Peyer's patch (tissue), 4 donors: Measurements from ENCODE around the gene MAP2K2. TPM values are rescaled to one million over a fixed set of nuclear protein-coding genes. Genes with fewer than 3 reads are reported as not detected.

Experiments
- DNase-seq, 3 donors: peaks; one replicate each; pipeline ENCODE4 v3.0.0-alpha.2; 2017 to 2019
- H3K27ac ChIP-seq, 4 donors: fragments of 200-600 bp; sonication (generic); one replicate each; pipeline ENCODE4 v1.5.1; 2016 to 2019
- H3K27me3 ChIP-seq, 2 donors: fragments of 200-600 bp; sonication (generic); one replicate each; pipeline ENCODE4 v1.5.1; 2019
- H3K36me3 ChIP-seq, 3 donors: fragments of 200-600 bp; sonication (generic); one replicate each; pipeline ENCODE4 v1.5.1; 2016 to 2019
- H3K4me1 ChIP-seq, 4 donors: fragments of 200-600 bp; sonication (generic); one replicate each; pipeline ENCODE4 v1.5.1; 2016 to 2019
- H3K4me3 ChIP-seq, 4 donors: fragments of 200-600 bp; sonication (generic); 1 replicate in 3 of 4; 2 replicates in 1 of 4; pipeline ENCODE4 v1.5.1; 2016 to 2019; ENCODE audit warnings: mild to moderate bottlenecking in 1 of 4
- H3K9me3 ChIP-seq, 4 donors: fragments of 200-600 bp; sonication (generic); one replicate each; pipeline ENCODE4 v1.5.1; 2016 to 2019; ENCODE audit warnings: mild to moderate bottlenecking in 1 of 4
- POLR2A ChIP-seq, 2 donors: fragments of 450-650 bp; IDR thresholded peaks; one replicate each; pipeline ENCODE4 v1.5.1; 2017; ENCODE audit warnings: antibody characterized with exemption in 2 of 2, mild to moderate bottlenecking in 2 of 2, moderate library complexity in 2 of 2
- total RNA-seq, 4 donors: library from RNA; depleted of rRNA; stranded (reverse); fragments of >200 nt; gene quantifications; one replicate each; pipeline ENCODE4 v1.1.0, GENCODE V29; 2016
- TF ChIP-seq, protein P1 (sequence below), 6 experiments: fragments of 450-650 bp in 4 of 6; fragments of 200-600 bp in 2 of 6; sonication (generic) in 1 of 6; IDR thresholded peaks; one replicate each; pipeline ENCODE4 v1.5.1; 2017 to 2019; ENCODE audit warnings: antibody characterized with exemption in 6 of 6, mild to moderate bottlenecking in 3 of 6, moderate library complexity in 1 of 6

MAP2K2 gene
- total RNA-seq, 4 donors from 2014 or later = 168 to 283 (median 220) TPM

DNA sequence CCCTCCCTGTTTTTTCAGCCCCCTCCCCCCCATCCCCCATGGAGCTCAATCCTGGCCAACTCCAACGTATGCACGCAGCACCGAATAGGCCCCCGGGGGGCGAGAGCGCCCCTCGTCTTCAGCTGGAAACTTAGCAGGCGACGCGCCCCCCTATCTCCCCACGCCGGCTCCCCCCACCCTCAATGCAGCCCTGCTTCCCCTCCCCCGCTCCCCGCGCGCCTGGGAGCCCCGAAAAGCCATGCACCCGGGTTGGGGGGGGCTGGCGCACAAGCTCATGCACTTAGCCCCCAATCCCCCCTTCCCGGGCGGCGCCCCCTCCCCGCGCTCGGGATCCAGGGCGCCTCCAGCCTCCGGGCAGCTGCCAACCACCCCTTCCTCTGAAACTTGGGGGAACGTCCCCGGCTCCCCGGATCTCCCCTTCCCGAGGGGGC, 57.7 kb downstream of the MAP2K2 start:
- H3K36me3 ChIP-seq = peaks cover 0 to 4% (median 0%) of the 10 kb centered on the region in 3 donors
- peaks cover 0 to 46% (median 27%) of the 10 kb centered on the region in 4 donors for H3K4me1 ChIP-seq
- no peaks in the 10 kb centered on the region for H3K9me3 ChIP-seq
- peak overlapping the region; percentile 99 to 100 (median 100) for H3K4me3 ChIP-seq
- no peaks in the 10 kb centered on the region for H3K27me3 ChIP-seq
- H3K27ac ChIP-seq = peak overlapping the region; percentile 99 to 100 (median 100)
- TF ChIP-seq, protein P1, sequence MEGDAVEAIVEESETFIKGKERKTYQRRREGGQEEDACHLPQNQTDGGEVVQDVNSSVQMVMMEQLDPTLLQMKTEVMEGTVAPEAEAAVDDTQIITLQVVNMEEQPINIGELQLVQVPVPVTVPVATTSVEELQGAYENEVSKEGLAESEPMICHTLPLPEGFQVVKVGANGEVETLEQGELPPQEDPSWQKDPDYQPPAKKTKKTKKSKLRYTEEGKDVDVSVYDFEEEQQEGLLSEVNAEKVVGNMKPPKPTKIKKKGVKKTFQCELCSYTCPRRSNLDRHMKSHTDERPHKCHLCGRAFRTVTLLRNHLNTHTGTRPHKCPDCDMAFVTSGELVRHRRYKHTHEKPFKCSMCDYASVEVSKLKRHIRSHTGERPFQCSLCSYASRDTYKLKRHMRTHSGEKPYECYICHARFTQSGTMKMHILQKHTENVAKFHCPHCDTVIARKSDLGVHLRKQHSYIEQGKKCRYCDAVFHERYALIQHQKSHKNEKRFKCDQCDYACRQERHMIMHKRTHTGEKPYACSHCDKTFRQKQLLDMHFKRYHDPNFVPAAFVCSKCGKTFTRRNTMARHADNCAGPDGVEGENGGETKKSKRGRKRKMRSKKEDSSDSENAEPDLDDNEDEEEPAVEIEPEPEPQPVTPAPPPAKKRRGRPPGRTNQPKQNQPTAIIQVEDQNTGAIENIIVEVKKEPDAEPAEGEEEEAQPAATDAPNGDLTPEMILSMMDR (IDR thresholded peaks at IDR 0.05) = no peak
- no peak for TF ChIP-seq POLR2A (IDR thresholded peaks at IDR 0.05)
- DNase-seq = peak; percentile 71 to 81 (median 74)

DNA sequence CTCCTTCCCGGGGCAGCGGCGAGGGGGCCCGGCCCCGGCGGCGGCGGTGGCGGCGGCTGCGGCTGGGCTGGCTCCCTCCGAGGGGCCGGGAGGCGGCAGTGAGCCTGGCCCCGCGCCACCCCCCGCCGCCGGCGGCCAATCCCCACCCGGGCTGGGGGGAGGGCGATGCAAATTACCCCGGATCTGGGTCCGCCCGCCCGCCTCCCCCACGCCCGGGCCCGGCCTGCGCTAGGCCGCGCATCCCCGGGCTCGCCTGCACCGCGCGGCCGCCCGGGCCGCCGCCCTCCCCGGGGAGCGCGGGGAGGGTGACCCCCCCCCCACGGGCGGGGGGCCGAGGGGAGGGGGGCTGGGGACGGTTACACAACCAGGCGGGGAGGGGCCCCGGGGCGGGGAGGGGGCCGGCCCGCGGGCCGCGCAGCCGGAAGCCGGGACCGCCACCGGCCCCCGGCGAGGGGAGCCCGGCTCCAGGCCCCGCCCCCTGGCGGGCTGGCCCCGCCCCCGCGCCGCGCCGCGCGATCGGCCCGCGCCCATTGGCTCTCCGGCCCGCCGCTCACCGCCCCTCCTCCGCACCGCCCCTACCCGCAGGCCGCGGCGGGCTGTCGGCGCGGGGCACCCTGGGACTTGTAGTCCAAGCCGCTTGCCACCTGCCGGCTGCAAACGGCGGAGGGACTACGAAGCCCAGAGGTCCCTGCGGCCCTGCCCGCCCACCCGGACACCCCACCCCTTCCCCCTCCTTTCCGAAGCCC, 58.3 kb downstream of the MAP2K2 start:
- peak in 1 of 2 donors; percentile 29 for TF ChIP-seq POLR2A (IDR thresholded peaks at IDR 0.05)
- TF ChIP-seq, protein P1 (IDR thresholded peaks at IDR 0.05) = peak in 2 of 6 experiments; percentile 11 to 26
- Histone ChIP-seq H3K27ac (peak overlapping the region; percentile 99 to 100 (median 100)), H3K36me3 (peaks cover 0 to 4% (median 0%) of the 10 kb centered on the region in 3 donors), H3K27me3 (no peaks in the 10 kb centered on the region), H3K4me3 (peak overlapping the region; percentile 99 to 100 (median 100)), H3K9me3 (no peaks in the 10 kb centered on the region), H3K4me1 (peaks cover 0 to 52% (median 32%) of the 10 kb centered on the region in 4 donors)
- peak; percentile 95 to 98 (median 97) for DNase-seq

DNA sequence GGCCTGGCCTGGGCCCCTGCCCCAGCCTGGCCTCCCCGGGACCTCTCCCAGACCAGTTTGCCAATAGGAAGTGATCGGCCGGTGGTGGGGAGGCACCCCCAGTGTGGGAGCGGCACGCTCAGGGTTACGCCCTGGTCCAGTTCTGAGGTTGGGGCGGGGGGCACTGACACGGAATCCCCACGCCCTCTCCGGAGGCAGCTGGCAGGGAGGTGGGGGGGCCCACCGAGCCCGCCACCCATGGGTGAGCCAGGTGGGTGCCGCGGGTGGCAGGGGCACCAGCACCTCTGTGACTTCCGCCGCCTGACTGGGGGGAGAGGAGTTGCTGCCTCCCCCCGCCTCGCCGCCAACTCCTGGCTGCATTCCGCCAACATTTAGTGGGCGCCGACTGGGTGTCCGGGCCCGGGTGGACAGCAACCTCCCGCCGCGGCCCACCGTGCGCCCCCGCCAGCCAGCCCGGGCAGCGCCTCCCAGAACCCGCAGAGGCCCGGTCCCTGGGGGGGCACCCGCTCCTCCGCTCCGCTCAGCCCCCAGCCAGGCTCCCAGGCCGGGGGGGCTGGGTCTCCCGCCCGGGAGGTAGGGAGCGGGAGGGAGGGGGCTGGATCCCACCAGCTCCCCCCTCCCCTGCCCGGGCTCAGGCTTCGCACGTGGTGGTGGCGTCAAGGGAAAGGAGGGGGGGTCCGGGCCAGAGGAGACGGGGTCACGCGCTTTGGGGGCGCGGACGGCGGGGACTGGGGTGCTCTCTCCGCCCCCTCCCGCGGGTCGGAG, 59.2 kb downstream of the MAP2K2 start:
- Histone ChIP-seq H3K36me3 (peaks cover 0 to 4% (median 0%) of the 10 kb centered on the region in 3 donors), H3K4me1 (peaks cover 5 to 62% (median 40%) of the 10 kb centered on the region in 4 donors), H3K4me3 (peak overlapping the region; percentile 85 to 100 (median 96)), H3K27ac (peak overlapping the region; percentile 96 to 100 (median 98)), H3K27me3 (no peaks in the 10 kb centered on the region), H3K9me3 (no peaks in the 10 kb centered on the region)
- TF ChIP-seq POLR2A (IDR thresholded peaks at IDR 0.05) = peak; percentile 17 to 55
- TF ChIP-seq, protein P1 (IDR thresholded peaks at IDR 0.05) = no peak
- DNase-seq = peak; percentile 74 to 76 (median 74)

DNA sequence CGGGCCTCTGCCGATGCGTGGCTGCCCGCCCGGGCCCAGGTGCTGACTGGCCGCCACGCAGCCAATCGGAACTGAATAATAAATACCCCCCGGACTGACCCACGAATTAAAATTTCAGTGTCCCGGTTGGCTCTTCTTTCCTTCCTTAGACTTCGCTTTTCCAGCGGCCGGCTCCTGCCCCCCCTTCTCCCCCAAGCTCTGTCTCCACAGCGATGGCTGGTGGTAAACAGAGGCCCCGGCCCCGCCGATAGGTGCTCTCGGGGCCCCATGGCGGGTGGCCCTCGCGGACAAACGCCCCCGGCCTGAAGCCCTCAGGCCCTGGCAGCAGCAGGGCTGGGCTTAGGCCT, 59.8 kb downstream of the MAP2K2 start:
- peaks cover 5 to 63% (median 44%) of the 10 kb centered on the region in 4 donors for H3K4me1 ChIP-seq
- H3K27me3 ChIP-seq = no peaks in the 10 kb centered on the region
- H3K36me3 ChIP-seq = peaks cover 0 to 4% (median 0%) of the 10 kb centered on the region in 3 donors
- H3K27ac ChIP-seq = peak overlapping the region; percentile 96 to 100 (median 98)
- no peaks in the 10 kb centered on the region for H3K9me3 ChIP-seq
- peak in 1 of 3 donors; percentile 66 for DNase-seq
- H3K4me3 ChIP-seq = peak overlapping the region; percentile 85 to 100 (median 96)
- TF ChIP-seq, protein P1 (IDR thresholded peaks at IDR 0.05) = no peak
- no peak for TF ChIP-seq POLR2A (IDR thresholded peaks at IDR 0.05)

DNA sequence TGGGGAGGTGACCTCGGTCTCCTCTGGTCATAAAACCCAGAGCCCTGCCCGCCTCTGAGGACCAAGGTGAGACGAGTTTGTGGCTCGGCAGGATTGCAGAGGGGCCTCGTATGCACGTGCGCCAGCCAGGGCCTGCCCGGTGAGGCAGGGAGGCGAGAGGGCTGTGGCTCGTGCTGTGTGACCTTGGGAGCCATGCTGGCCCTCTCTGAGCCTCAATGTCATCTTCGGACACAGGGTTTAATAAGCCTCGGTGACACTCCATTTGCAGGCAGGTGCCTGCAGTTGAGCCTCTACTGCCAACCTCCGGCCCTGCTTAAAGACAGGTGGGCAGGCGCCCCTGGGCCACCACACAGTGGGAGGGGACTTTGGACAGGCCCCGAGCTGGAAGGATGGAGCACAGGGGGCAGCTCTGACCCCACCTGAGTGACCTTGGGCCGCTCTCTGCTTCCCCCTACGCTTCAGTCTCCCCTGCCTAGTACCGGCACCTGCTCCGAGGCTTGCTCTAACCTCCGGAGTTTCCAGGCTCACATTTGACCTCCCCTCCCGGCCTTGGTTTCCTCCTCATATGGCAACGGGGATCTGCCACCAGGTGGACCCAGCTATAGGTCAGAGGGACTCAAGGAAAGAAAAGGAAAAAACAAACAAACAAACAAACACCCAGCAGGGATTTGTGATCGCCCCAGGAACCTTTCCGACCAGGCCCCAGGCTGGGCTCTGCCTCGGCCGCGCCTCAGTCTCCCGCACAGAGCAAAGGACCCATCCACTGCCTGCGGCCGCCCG, 60.4 kb downstream of the MAP2K2 start:
- peaks cover 5 to 63% (median 50%) of the 10 kb centered on the region in 4 donors for H3K4me1 ChIP-seq
- DNase-seq = peak in 2 of 3 donors; percentile 63 to 73

More for the DNA sequence above, 60.4 kb downstream of the MAP2K2 start:
- Histone ChIP-seq H3K27ac (peak overlapping the region; percentile 96 to 100 (median 98)), H3K36me3 (peaks cover 0 to 4% (median 0%) of the 10 kb centered on the region in 3 donors), H3K9me3 (no peaks in the 10 kb centered on the region), H3K4me3 (peak overlapping the region; percentile 85 to 100 (median 96)), H3K27me3 (no peaks in the 10 kb centered on the region)
- no peak for TF ChIP-seq POLR2A (IDR thresholded peaks at IDR 0.05)
- TF ChIP-seq, protein P1 (IDR thresholded peaks at IDR 0.05) = peak in 1 of 6 experiments; percentile 39
